Nephron (organoid): ENCODE data around the gene PROSER3.
"Not testable (repeated sequence)": the region's sequence is repeated elsewhere in the genome, so short reads cannot be mapped to it uniquely, and the experiment has no call there.

Experiments
- H3K27ac Mint-ChIP-seq, 3 experiments: 2 replicates each; pipeline ENCODE4 v1.8.0; 2020; ENCODE audit warnings: mixed read lengths in 3 of 3, mild to moderate bottlenecking in 2 of 3, moderate library complexity in 1 of 3
- H3K27me3 Mint-ChIP-seq: 2 replicates; pipeline ENCODE4 v1.8.0; 2021; ENCODE audit warnings: low read depth, mild to moderate bottlenecking, moderate library complexity, mixed read lengths
- H3K36me3 Mint-ChIP-seq: 2 replicates; pipeline ENCODE4 v1.8.0; 2020; ENCODE audit warnings: low read depth, mixed read lengths
- H3K4me1 Mint-ChIP-seq: 2 replicates; pipeline ENCODE4 v1.8.0; 2020; ENCODE audit warnings: mixed read lengths
- H3K4me3 Mint-ChIP-seq, 3 experiments: 2 replicates each; pipeline ENCODE4 v1.8.0; 2020; ENCODE audit warnings: mild to moderate bottlenecking in 3 of 3, mixed read lengths in 3 of 3, moderate library complexity in 2 of 3
- H3K9me3 Mint-ChIP-seq: 2 replicates; pipeline ENCODE4 v1.8.0; 2020; ENCODE audit warnings: mixed read lengths
- CTCF ChIP-seq, 3 experiments: fragments of 200-600 bp; sonication (generic); IDR thresholded peaks; one replicate each; pipeline ENCODE4 v1.5.0; 2021; ENCODE audit warnings: antibody characterized with exemption in 3 of 3; ENCODE audit not compliant: unreplicated experiment in 3 of 3

The PROSER3 gene

GRCh38 chr19:35721374-35721773, 36.6 kb upstream of the PROSER3 start:
- Mint-ChIP-seq H3K4me3 (peak overlapping the region; percentile 34 to 57 (median 52)), H3K27me3 (no peaks in the 10 kb centered on the region), H3K4me1 (peaks cover 8% of the 10 kb centered on the region), H3K36me3 (peaks cover 49% of the 10 kb centered on the region), H3K9me3 (no peaks in the 10 kb centered on the region), H3K27ac (no peak overlapping the region)
- no peak for TF ChIP-seq CTCF (IDR thresholded peaks at IDR 0.05; ENCODE audit: unreplicated experiment in 3 of 3)

GRCh38 chr19:35722461-35722860, 35.5 kb upstream of the PROSER3 start:
- Mint-ChIP-seq H3K4me3 (no peak overlapping the region), H3K4me1 (peaks cover 6% of the 10 kb centered on the region), H3K27me3 (no peaks in the 10 kb centered on the region), H3K9me3 (no peaks in the 10 kb centered on the region), H3K27ac (no peak overlapping the region), H3K36me3 (peaks cover 55% of the 10 kb centered on the region)
- TF ChIP-seq CTCF (IDR thresholded peaks at IDR 0.05; ENCODE audit: unreplicated experiment in 3 of 3): no peak

- Mint-ChIP-seq H3K27ac (no peak overlapping the region), H3K4me1 (peaks cover 6% of the 10 kb centered on the region), H3K4me3 (no peak overlapping the region), H3K36me3 (peaks cover 59% of the 10 kb centered on the region), H3K9me3 (no peaks in the 10 kb centered on the region), H3K27me3 (no peaks in the 10 kb centered on the region)
- TF ChIP-seq CTCF (IDR thresholded peaks at IDR 0.05; ENCODE audit: unreplicated experiment in 3 of 3): no peak
Observed at GRCh38 chr19:35722897-35723296, 35.1 kb upstream of the PROSER3 start.

GRCh38 chr19:35723671-35724070, 34.3 kb upstream of the PROSER3 start:
- Mint-ChIP-seq H3K9me3 (no peaks in the 10 kb centered on the region), H3K4me1 (peaks cover 6% of the 10 kb centered on the region), H3K27ac (no peak overlapping the region), H3K36me3 (peaks cover 64% of the 10 kb centered on the region), H3K27me3 (no peaks in the 10 kb centered on the region), H3K4me3 (peak overlapping the region in 2 of 3 experiments; percentile 45 to 52)
- TF ChIP-seq CTCF (IDR thresholded peaks at IDR 0.05; ENCODE audit: unreplicated experiment in 3 of 3): no peak

GRCh38 chr19:35724132-35724531, 33.8 kb upstream of the PROSER3 start:
- not testable (repeated sequence) for H3K4me3 Mint-ChIP-seq, H3K27me3 Mint-ChIP-seq, H3K27ac Mint-ChIP-seq, H3K4me1 Mint-ChIP-seq, H3K9me3 Mint-ChIP-seq
- peaks cover 64% of the 10 kb centered on the region for H3K36me3 Mint-ChIP-seq

GRCh38 chr19:35724560-35724959, 33.4 kb upstream of the PROSER3 start:
- H3K9me3 Mint-ChIP-seq: no peaks in the 10 kb centered on the region
- no peak for TF ChIP-seq CTCF (IDR thresholded peaks at IDR 0.05; ENCODE audit: unreplicated experiment in 3 of 3)
- H3K27ac Mint-ChIP-seq: no peak overlapping the region
- no peaks in the 10 kb centered on the region for H3K27me3 Mint-ChIP-seq
- H3K4me3 Mint-ChIP-seq: no peak overlapping the region
- peaks cover 67% of the 10 kb centered on the region for H3K36me3 Mint-ChIP-seq
- H3K4me1 Mint-ChIP-seq: peaks cover 1% of the 10 kb centered on the region
